IPS DF 6.9 (cell line): ENCODE results near the gene KDELR1.
A peak's percentile ranks its signal among the peaks of the same experiment; 100 is the strongest.

Experiments used
- DNase-seq: peaks from one replicate; pipeline ENCODE4 v3.0.0-alpha.2; 2013; ENCODE audit warnings: low read depth, low spot score
- H3K27ac ChIP-seq: one replicate; pipeline ENCODE4 v1.5.1; 2013; ENCODE audit warnings: low read length, control low read depth
- H3K27me3 ChIP-seq: 2 replicates; pipeline ENCODE4 v1.6.1; 2013; ENCODE audit warnings: mild to moderate bottlenecking, low read length; ENCODE audit not compliant: control insufficient read depth, insufficient read depth
- H3K36me3 ChIP-seq: 2 replicates; pipeline ENCODE4 v1.6.1; 2013; ENCODE audit warnings: low read length; ENCODE audit not compliant: control insufficient read depth, insufficient read depth
- H3K4me1 ChIP-seq: 2 replicates; pipeline ENCODE4 v1.6.1; 2013; ENCODE audit warnings: low read length; ENCODE audit not compliant: control insufficient read depth, insufficient read depth
- H3K4me3 ChIP-seq: 2 replicates; pipeline ENCODE4 v1.5.1; 2013; ENCODE audit warnings: mild to moderate bottlenecking, low read length
- H3K9me3 ChIP-seq: 2 replicates; pipeline ENCODE4 v1.6.1; 2013; ENCODE audit warnings: low read length, inconsistent platforms; ENCODE audit not compliant: control insufficient read depth, insufficient read depth
- WGBS: extraction: QIAGEN DNeasy Blood & Tissue Kit; methylation state at CpG from one replicate; pipeline ENCODE4 v1.1.7; 2013; ENCODE audit warnings: mixed read lengths, missing lambda C conversion rate; ENCODE audit not compliant: insufficient read length, insufficient coverage; 5-methylcytosine and 5-hydroxymethylcytosine counted together

Gene KDELR1

DNA sequence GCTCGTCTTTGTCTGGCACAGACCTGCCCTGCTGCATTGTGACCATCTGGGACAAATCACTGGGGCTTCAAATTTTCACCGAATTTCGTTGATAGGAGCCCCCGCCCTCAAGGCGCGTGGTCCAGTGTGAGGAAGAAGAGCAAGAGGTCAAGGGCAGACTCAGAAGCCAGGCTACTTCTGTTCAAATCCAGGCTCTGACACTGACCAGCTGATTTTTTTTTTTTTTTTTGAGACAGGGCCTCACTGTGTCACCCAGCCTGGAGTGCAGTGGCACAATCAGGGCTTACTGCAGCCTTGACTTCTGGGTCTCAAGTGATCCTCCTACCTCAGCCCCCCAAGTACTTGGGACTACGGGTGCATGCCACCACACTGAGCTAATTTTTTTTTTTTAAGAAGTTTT, 20.0 kb downstream of the KDELR1 start:
- H3K27ac ChIP-seq = no peak overlapping the region
- no CpG with 5 or more reads among the region's 7 CpGs for WGBS
- no peaks in the 10 kb centered on the region for H3K36me3 ChIP-seq
- no peaks in the 10 kb centered on the region for H3K9me3 ChIP-seq
- no peaks in the 10 kb centered on the region for H3K27me3 ChIP-seq
- H3K4me1 ChIP-seq = no peaks in the 10 kb centered on the region
- no peak overlapping the region for H3K4me3 ChIP-seq
- DNase-seq = no peak

DNA sequence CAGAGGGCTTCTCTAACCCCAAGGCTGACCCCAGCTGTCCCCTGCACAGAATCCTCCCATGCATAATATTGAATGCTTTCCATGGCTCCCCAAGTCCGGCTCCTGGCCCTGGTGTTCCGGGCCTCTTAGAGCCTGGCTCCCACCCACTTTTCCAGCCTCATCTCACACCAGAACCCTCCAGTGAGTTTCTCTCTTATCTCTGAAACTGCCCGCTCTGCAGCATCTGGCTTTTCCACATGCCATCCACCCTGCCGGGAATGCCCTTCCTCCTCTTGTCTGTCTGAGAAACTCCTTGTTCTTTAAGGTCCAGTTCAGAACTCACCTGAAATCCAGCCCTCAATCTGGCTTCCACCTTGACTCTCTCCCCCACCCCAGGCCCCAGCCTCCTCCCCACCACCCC, 20.4 kb downstream of the KDELR1 start:
- no CpG with 5 or more reads among the region's 4 CpGs for WGBS
- Histone ChIP-seq H3K4me3 (no peak overlapping the region), H3K27ac (no peak overlapping the region), H3K4me1 (no peaks in the 10 kb centered on the region), H3K27me3 (no peaks in the 10 kb centered on the region), H3K9me3 (no peaks in the 10 kb centered on the region), H3K36me3 (no peaks in the 10 kb centered on the region)
- DNase-seq = no peak

GRCh38 chr19:48368936-48369335, 22.4 kb downstream of the KDELR1 start:
- Histone ChIP-seq H3K27ac (no peak overlapping the region), H3K27me3 (no peaks in the 10 kb centered on the region), H3K36me3 (no peaks in the 10 kb centered on the region), H3K4me1 (peaks cover 2% of the 10 kb centered on the region; the same call in 1 of the 2 replicates), H3K4me3 (no peak overlapping the region), H3K9me3 (no peaks in the 10 kb centered on the region)
- no peak for DNase-seq
- WGBS = no CpG with 5 or more reads among the region's 14 CpGs

- H3K36me3 ChIP-seq = no peaks in the 10 kb centered on the region
- H3K27ac ChIP-seq = no peak overlapping the region
- no peak for DNase-seq
- H3K4me3 ChIP-seq = no peak overlapping the region
- no peaks in the 10 kb centered on the region for H3K9me3 ChIP-seq
- peaks cover 2% of the 10 kb centered on the region; the same call in 1 of the 2 replicates for H3K4me1 ChIP-seq
- WGBS = no CpG with 5 or more reads among the region's 5 CpGs
- no peaks in the 10 kb centered on the region for H3K27me3 ChIP-seq
Observed at GRCh38 chr19:48367855-48368254, 23.5 kb downstream of the KDELR1 start.

DNA sequence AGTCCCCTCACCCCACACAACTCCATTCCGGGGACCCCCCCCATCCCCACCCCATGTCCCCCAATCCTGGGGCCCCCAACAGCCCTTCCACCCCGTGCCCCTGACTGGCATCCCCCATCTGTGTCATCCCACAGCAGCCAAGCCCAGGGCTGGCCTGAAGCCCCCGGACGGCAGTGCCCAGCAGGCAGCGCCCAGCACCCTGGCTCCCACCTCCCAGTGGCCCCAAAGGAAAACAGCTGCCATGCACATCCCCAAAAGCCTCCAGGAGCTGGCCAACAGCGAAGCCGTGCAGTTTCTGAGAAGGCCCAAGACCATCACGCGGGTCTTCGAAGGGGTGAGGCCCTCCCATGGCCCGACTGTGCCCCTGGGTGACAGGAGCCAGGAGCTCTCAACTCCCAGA, 25.7 kb downstream of the KDELR1 start:
- Histone ChIP-seq H3K36me3 (no peaks in the 10 kb centered on the region), H3K9me3 (no peaks in the 10 kb centered on the region), H3K27ac (no peak overlapping the region), H3K4me1 (peaks cover 2% of the 10 kb centered on the region; the same call in 1 of the 2 replicates), H3K4me3 (no peak overlapping the region), H3K27me3 (no peaks in the 10 kb centered on the region)
- DNase-seq = no peak
- no CpG with 5 or more reads among the region's 11 CpGs for WGBS

- WGBS = no CpG with 5 or more reads among the region's 10 CpGs
- DNase-seq = no peak
- no peaks in the 10 kb centered on the region for H3K27me3 ChIP-seq
- H3K36me3 ChIP-seq = no peaks in the 10 kb centered on the region
- peaks cover 2% of the 10 kb centered on the region; the same call in 1 of the 2 replicates for H3K4me1 ChIP-seq
- no peak overlapping the region for H3K4me3 ChIP-seq
- H3K27ac ChIP-seq = no peak overlapping the region
- H3K9me3 ChIP-seq = no peaks in the 10 kb centered on the region
Observed at GRCh38 chr19:48364598-48365348, 26.6 kb downstream of the KDELR1 start.

GRCh38 chr19:48363810-48364597, 27.3 kb downstream of the KDELR1 start, which contains the start of the genes SYNGR4 and TMEM143:
Gene SYNGR4, plus strand, starts transcription at chr19:48364367. Its CDS starts 1,476 bp downstream, at chr19:48365843.
Gene TMEM143, minus strand, starts transcription at chr19:48363940. Its CDS starts 20 bp downstream, at chr19:48363920.
- no peaks in the 10 kb centered on the region for H3K27me3 ChIP-seq
- peak within 1 kb of the TSS; percentile 39; the same call in 1 of the 2 replicates for H3K4me3 ChIP-seq
- no CpG with 5 or more reads among the region's 59 CpGs for WGBS
- H3K9me3 ChIP-seq = no peaks in the 10 kb centered on the region
- peaks cover 2% of the 10 kb centered on the region; the same call in 1 of the 2 replicates for H3K4me1 ChIP-seq
- H3K36me3 ChIP-seq = no peaks in the 10 kb centered on the region
- DNase-seq = peak; percentile 99
- H3K27ac ChIP-seq = no peak within 1 kb of the TSS

DNA sequence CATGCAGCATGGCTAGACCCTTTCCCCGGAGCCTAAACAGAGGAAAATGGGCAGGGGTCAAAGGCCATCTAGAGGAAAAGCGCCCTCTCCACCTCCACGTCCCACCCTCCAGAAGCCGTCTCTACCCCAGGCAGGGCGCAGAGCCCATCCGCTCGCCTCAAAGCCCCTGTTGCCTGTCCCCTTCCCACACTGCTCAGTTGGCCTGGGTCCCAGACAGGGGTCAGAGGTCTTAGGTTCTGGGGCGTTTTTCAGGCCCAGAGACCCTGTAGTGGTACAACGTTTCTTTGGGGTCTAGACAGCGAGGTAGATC, 27.9 kb downstream of the KDELR1 start:
- Histone ChIP-seq H3K4me1 (peaks cover 2% of the 10 kb centered on the region; the same call in 1 of the 2 replicates), H3K4me3 (peak overlapping the region; percentile 39; the same call in 1 of the 2 replicates), H3K36me3 (no peaks in the 10 kb centered on the region), H3K27ac (no peak overlapping the region), H3K27me3 (no peaks in the 10 kb centered on the region), H3K9me3 (no peaks in the 10 kb centered on the region)
- no peak for DNase-seq
- no CpG with 5 or more reads among the region's 10 CpGs for WGBS

- peak; percentile 88 for DNase-seq
- H3K36me3 ChIP-seq = no peaks in the 10 kb centered on the region
- H3K4me3 ChIP-seq = peak overlapping the region; percentile 39; the same call in 1 of the 2 replicates
- no peaks in the 10 kb centered on the region for H3K27me3 ChIP-seq
- no peaks in the 10 kb centered on the region for H3K9me3 ChIP-seq
- H3K4me1 ChIP-seq = peaks cover 2% of the 10 kb centered on the region; the same call in 1 of the 2 replicates
- no CpG with 5 or more reads among the region's 26 CpGs for WGBS
- no peak overlapping the region for H3K27ac ChIP-seq
Observed at GRCh38 chr19:48362716-48363499, 28.4 kb downstream of the KDELR1 start.

- no CpG with 5 or more reads among the region's 3 CpGs for WGBS
- H3K4me3 ChIP-seq = no peak overlapping the region
- H3K36me3 ChIP-seq = no peaks in the 10 kb centered on the region
- H3K4me1 ChIP-seq = peaks cover 2% of the 10 kb centered on the region; the same call in 1 of the 2 replicates
- H3K27ac ChIP-seq = no peak overlapping the region
- DNase-seq = no peak
- H3K27me3 ChIP-seq = no peaks in the 10 kb centered on the region
- H3K9me3 ChIP-seq = no peaks in the 10 kb centered on the region
Observed at GRCh38 chr19:48361912-48362311, 29.4 kb downstream of the KDELR1 start.
